Activated CD8-positive, alpha-beta memory T cell treated with anti-CD3 and anti-CD28 coated beads, Interleukin-2, amount 10 ng/mL, durations not matched to agents 7 days and 5 days (primary cell): ENCODE measurements around the gene TBC1D5. TPM values are rescaled to one million over a fixed set of nuclear protein-coding genes. Genes with fewer than 3 reads are reported as not detected.
"Not testable (repeated sequence)": the region's sequence is repeated elsewhere in the genome, so short reads cannot be mapped to it uniquely, and the experiment has no call there.

Experiments
- ATAC-seq: fragments of 150-1000 bp; cut with Tn5 transposase; one replicate; pipeline ENCODE4 v1.10.0; 2021; ENCODE audit warnings: moderate library complexity
- CTCF ChIA-PET: fragments of 350-600 bp; sonication (Branson Sonifier 250); formaldehyde crosslinking; loops from one replicate; lab custom pipeline; 2021; ENCODE audit warnings: antibody characterized with exemption; lab: Charles Lee
- DNase-seq: peaks from one replicate; pipeline ENCODE4 v3.0.0-alpha.2; 2020
- H3K27ac Mint-ChIP-seq: one replicate; pipeline ENCODE4 v1.8.0; 2021; ENCODE audit warnings: mild to moderate bottlenecking, mixed read lengths
- H3K27me3 Mint-ChIP-seq: one replicate; pipeline ENCODE4 v1.8.0; 2021; ENCODE audit warnings: mixed read lengths
- H3K36me3 Mint-ChIP-seq: one replicate; pipeline ENCODE4 v1.8.0; 2021; ENCODE audit warnings: mild to moderate bottlenecking, mixed read lengths
- H3K4me1 Mint-ChIP-seq: one replicate; pipeline ENCODE4 v1.8.0; 2021; ENCODE audit warnings: mixed read lengths
- H3K4me3 Mint-ChIP-seq: one replicate; pipeline ENCODE4 v1.8.0; 2021; ENCODE audit warnings: mild to moderate bottlenecking, moderate library complexity, mixed read lengths
- H3K9me3 Mint-ChIP-seq: one replicate; pipeline ENCODE4 v1.8.0; 2022; ENCODE audit warnings: low read depth, mixed read lengths
- total RNA-seq, 2 experiments: library from RNA; stranded (reverse); gene quantifications; one replicate each; pipeline ENCODE4 v1.2.3, GENCODE V29; 2021

TBC1D5 gene
- total RNA-seq, 2 experiments from 2014 or later, result 54.3 to 58.9 TPM

DNA sequence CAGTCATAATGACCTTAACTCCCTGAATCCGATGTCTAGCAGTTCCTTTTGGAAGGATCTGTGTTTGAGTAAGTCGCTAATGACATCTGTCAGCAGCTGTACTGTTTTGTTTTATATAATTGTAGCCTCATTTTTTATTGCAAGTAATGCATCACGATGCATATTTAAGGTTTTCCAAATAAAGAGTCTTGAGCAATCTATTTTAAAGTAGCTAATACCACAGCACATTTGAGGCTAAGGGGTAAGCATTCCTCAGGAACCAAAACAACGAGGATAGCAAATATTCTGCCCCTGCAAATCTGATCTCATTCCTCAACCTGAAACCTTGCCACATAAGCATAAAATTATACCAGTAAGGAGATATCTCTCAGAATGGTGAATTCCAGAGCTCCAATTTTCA, 98.7 kb downstream of the TBC1D5 start:
- CTCF ChIA-PET, result interaction anchor here (2.7 kb wide), 1 partner anchor 197 kb away, joined by 27 read pairs; no protein-coding TSS in a partner anchor
- no peak for ATAC-seq

DNA sequence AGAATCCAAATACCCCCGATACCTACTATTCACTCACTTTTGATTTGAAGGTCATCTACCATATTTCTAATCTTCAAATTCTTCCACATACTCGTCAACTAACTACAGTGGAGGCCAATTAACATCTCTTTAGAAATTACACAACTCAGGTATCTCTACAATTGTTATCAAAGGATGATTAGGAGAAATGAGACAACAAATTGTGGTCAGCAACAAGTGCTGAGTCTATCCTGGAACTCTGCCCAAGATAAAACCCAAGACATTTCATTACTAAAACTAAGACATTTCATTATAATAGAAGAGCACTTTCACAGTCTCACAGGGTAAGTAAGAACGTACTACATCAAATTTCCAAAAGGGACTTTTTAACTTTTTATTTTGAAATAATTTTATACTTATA, 100.0 kb downstream of the TBC1D5 start:
- no peak for DNase-seq
- Mint-ChIP-seq H3K36me3 (peaks cover 2% of the 10 kb centered on the region), H3K4me1 (peaks cover 6% of the 10 kb centered on the region), H3K27ac (no peak overlapping the region), H3K4me3 (no peak overlapping the region), H3K27me3 (no peaks in the 10 kb centered on the region), H3K9me3 (no peaks in the 10 kb centered on the region)
- ATAC-seq, result no peak
- CTCF ChIA-PET, result no interaction called here

More for the DNA sequence above, 98.7 kb downstream of the TBC1D5 start:
- H3K4me1 Mint-ChIP-seq, result peaks cover 6% of the 10 kb centered on the region
- H3K4me3 Mint-ChIP-seq, result no peak overlapping the region
- H3K36me3 Mint-ChIP-seq, result no peaks in the 10 kb centered on the region
- H3K9me3 Mint-ChIP-seq, result peaks cover under 1% of the 10 kb centered on the region
- H3K27ac Mint-ChIP-seq, result no peak overlapping the region
- DNase-seq, result no peak
- H3K27me3 Mint-ChIP-seq, result no peaks in the 10 kb centered on the region

DNA sequence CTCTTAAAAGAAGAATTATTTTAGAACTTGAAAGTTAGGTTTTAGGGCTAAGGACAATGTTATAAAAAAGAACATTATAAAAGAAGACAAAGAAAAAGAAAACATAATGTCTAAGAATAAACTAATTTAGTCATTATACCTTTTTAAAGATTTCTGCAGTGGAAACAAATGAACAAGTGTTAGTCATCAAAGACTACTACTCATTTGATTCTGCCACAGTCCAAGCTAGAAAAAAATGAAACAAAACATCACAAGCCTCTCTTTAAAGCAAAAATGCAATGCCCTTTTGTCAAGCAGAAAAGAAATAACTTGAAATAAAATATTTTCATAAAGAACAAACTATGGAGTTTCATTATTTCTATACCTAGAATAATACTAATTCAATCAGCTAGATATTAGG, 102.0 kb downstream of the TBC1D5 start:
- H3K27me3 Mint-ChIP-seq, result no peaks in the 10 kb centered on the region
- H3K9me3 Mint-ChIP-seq, result no peaks in the 10 kb centered on the region
- CTCF ChIA-PET, result interaction anchor here (1.3 kb wide), 1 partner anchor 201 kb away, joined by 3 read pairs; no protein-coding TSS in a partner anchor
- peaks cover 6% of the 10 kb centered on the region for H3K4me1 Mint-ChIP-seq
- no peak overlapping the region for H3K4me3 Mint-ChIP-seq
- H3K36me3 Mint-ChIP-seq, result peaks cover 2% of the 10 kb centered on the region
- ATAC-seq, result no peak
- H3K27ac Mint-ChIP-seq, result no peak overlapping the region
- DNase-seq, result no peak

DNA sequence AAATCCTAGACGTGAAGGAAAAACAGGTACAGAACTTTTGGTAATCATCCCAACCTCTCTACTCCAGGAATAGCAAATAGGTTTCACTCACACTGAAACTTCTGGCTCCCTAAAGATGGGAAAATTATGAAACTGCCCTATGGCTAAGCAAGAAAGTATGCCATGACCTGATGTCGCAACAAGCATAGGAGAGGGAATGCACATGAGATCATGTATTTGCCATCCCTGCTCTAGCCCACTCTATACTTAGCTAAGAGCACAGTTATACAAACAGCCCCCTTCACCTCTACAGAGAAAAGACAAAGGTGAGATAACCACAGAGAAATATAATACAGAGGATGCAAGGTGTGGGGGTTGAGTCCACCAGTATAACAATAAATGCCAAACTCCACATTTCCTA, 102.7 kb downstream of the TBC1D5 start:
- H3K4me3 Mint-ChIP-seq, result no peak overlapping the region
- no peak for DNase-seq
- no peaks in the 10 kb centered on the region for H3K27me3 Mint-ChIP-seq
- peaks cover 6% of the 10 kb centered on the region for H3K4me1 Mint-ChIP-seq
- peaks cover 2% of the 10 kb centered on the region for H3K36me3 Mint-ChIP-seq
- no peak for ATAC-seq
- H3K27ac Mint-ChIP-seq, result no peak overlapping the region
- CTCF ChIA-PET, result interaction anchor here (1.3 to 1.5 kb wide), 2 partner anchors 108 to 202 kb away, joined by 3 read pairs; no protein-coding TSS in a partner anchor
- no peaks in the 10 kb centered on the region for H3K9me3 Mint-ChIP-seq

DNA sequence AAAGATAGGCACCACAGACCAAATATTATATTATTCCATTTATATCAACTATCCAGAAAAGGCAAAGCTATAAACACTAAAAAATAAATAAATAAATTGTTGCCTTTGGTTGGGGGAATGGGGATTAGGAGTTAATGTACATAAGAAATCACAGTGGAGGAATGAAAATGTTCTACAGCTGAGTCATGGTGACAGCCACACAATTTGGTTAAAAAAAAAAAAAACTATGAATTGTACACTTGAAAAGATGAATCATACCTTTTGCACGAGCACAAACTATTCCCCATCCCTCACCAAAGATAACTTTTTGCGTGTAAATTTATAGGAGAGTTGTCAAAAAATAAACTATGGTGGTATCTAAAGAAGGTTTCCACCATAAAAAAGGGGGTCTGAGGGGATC, 103.2 kb downstream of the TBC1D5 start:
- H3K9me3 Mint-ChIP-seq, result no peaks in the 10 kb centered on the region
- peaks cover 3% of the 10 kb centered on the region for H3K36me3 Mint-ChIP-seq
- H3K27ac Mint-ChIP-seq, result no peak overlapping the region
- no peak overlapping the region for H3K4me3 Mint-ChIP-seq
- H3K4me1 Mint-ChIP-seq, result peaks cover 6% of the 10 kb centered on the region
- ATAC-seq, result no peak
- no peak for DNase-seq
- CTCF ChIA-PET, result interaction anchor here (1.5 kb wide), 1 partner anchor 108 kb away, joined by 3 read pairs; no protein-coding TSS in a partner anchor
- H3K27me3 Mint-ChIP-seq, result no peaks in the 10 kb centered on the region

DNA sequence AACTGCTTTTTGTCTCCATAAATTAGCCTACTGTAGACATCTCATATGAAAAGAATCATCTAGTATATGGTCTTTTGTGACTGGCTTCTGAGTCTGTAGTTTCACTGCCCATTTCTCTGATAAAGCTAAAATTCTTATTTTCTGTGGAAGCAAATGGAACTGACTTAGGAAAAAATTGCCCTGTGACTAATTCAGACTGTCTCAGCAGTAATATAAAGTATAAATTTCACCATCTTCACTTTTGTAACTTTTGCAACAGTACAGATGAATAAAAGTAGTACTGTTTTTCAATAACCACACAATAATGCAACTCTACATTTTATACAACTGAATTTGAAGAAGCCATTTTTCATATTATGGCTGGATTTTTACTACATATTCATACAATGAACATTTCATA, 104.1 kb downstream of the TBC1D5 start:
- H3K36me3 Mint-ChIP-seq, result peaks cover 3% of the 10 kb centered on the region
- peaks cover 6% of the 10 kb centered on the region for H3K4me1 Mint-ChIP-seq
- no peaks in the 10 kb centered on the region for H3K27me3 Mint-ChIP-seq
- H3K4me3 Mint-ChIP-seq, result no peak overlapping the region
- CTCF ChIA-PET, result interaction anchor here (1.5 kb wide), 1 partner anchor 109 kb away, joined by 3 read pairs; no protein-coding TSS in a partner anchor
- no peak for DNase-seq
- ATAC-seq, result no peak
- no peak overlapping the region for H3K27ac Mint-ChIP-seq
- no peaks in the 10 kb centered on the region for H3K9me3 Mint-ChIP-seq

DNA sequence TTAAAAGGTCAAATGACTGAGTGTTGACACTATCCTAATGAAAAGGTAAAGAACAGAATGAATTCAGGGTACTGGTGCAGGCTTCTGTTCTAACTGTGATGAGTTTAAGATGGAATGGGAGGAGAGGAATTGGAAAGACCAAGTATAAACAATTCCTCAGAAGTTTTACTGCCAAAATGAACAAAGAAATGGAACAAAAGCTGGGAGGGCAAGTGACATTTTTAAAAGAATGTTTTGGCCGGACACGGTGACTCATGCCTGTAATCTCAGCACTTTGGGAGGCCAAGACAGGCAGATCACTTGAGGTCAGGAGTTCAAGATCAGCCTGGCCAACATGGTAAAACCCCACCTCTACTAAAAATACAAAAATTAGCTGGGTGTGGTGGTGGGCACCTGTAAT, 106.8 kb downstream of the TBC1D5 start:
- H3K9me3 Mint-ChIP-seq, H3K4me3 Mint-ChIP-seq, ATAC-seq, CTCF ChIA-PET, DNase-seq, H3K27ac Mint-ChIP-seq, H3K27me3 Mint-ChIP-seq, H3K36me3 Mint-ChIP-seq: not testable (repeated sequence)
- H3K4me1 Mint-ChIP-seq, result peaks cover 16% of the 10 kb centered on the region

DNA sequence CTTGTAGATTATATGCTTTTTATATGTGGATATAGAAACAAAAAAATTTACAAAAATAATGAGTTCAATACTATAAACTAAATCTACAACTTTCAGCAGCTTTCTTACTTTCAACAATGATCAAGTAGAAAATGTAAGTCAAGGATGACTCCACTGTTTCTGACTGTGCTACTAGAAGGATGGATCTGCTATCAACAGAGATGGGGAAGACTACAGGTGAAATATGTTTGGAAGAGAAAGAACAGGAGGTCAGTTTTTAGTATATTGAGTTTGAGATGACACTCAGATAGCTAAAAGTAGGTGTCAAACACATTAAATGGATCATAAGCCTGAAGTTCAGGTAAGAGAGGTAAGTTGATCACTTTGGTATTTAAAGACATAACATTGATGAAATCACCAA, 107.5 kb downstream of the TBC1D5 start:
- CTCF ChIA-PET, result no interaction called here

DNA sequence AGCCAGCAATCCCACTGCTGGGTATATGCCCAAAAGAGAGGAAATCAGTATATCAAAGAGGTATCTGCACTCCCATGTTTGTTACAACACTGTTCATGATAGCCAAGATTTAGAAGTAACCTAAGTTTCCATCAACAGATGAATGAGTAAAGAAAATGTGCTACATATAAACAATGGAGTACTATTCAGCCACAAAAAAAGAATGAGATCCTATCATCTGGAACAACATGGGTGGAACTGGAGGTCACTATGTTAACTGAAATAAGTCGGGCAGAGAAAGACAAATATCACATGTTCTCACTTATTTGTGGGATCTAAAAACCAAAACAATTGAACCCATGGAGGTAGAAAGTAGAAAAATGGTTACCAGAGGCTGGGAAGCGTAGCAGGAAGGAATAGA, 108.2 kb downstream of the TBC1D5 start:
- Mint-ChIP-seq H3K27me3 (no peaks in the 10 kb centered on the region), H3K36me3 (peaks cover 3% of the 10 kb centered on the region), H3K9me3 (no peaks in the 10 kb centered on the region), H3K4me1 (peaks cover 11% of the 10 kb centered on the region), H3K27ac (no peak overlapping the region), H3K4me3 (no peak overlapping the region)
- CTCF ChIA-PET, result no interaction called here
- DNase-seq (no peak), ATAC-seq (no peak)

More for the DNA sequence above, 107.5 kb downstream of the TBC1D5 start:
- Mint-ChIP-seq H3K4me3 (no peak overlapping the region), H3K36me3 (peaks cover 3% of the 10 kb centered on the region), H3K27me3 (no peaks in the 10 kb centered on the region), H3K9me3 (no peaks in the 10 kb centered on the region), H3K4me1 (peaks cover 16% of the 10 kb centered on the region), H3K27ac (no peak overlapping the region)
- no peak for DNase-seq
- ATAC-seq, result no peak

DNA sequence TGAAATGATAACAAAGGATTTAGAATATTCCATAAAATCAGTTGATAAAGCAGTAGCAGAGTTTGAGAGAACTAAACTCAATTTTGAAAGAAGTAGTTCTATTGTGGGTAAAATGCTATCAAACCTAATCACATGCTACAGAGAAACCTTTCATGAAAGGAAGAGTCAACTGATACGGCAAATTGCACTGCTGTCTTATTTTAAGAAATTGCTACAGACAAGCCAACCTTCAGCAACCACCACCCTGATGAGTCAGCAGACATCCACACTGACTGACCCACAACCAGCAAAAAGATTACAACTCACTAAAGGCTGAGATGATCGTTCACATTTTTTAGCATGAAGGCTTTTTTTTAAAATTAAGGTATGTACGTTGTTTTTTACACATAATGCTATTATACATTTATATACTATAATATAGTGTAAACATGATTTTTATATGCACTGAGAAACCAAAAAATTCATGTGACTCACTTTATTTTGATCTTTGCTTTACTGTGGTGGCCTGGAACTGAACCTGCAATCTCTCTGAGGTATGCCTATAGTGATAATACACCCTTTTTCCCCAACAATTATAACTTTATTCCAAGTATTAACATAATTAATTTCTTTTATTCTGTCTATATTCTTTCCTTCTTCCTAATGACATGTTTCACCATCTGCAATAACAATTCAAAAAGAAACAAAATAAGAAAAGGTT, 109.9 kb downstream of the TBC1D5 start:
- H3K9me3 Mint-ChIP-seq, result no peaks in the 10 kb centered on the region
- H3K27me3 Mint-ChIP-seq, result no peaks in the 10 kb centered on the region
- ATAC-seq (no peak), DNase-seq (peak; percentile 61)
- H3K27ac Mint-ChIP-seq, result no peak overlapping the region
- no peak overlapping the region for H3K4me3 Mint-ChIP-seq
- peaks cover 1% of the 10 kb centered on the region for H3K36me3 Mint-ChIP-seq
- CTCF ChIA-PET, result no interaction called here
- H3K4me1 Mint-ChIP-seq, result peaks cover 13% of the 10 kb centered on the region

DNA sequence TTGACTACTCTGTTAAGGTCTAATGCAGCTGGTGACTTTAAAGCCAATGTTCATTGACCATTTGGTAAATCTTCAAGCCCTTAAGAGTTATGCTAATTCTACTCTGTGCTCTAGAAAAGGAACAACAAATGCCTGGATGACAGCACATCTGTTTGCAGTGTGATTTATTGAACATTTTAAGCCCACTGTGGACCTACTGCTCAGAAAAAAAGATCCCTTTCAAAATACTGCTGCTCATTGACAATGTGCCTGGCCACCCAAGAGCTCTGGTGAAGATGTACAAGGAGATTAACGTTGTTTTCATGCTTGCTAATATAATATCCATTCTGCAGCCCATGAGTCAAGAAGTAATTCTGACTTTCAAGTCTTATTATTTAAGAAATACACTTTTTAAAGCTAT, 110.8 kb downstream of the TBC1D5 start:
- Mint-ChIP-seq H3K27me3 (no peaks in the 10 kb centered on the region), H3K27ac (no peak overlapping the region), H3K4me3 (no peak overlapping the region), H3K4me1 (peaks cover 19% of the 10 kb centered on the region), H3K9me3 (no peaks in the 10 kb centered on the region), H3K36me3 (peaks cover 1% of the 10 kb centered on the region)
- CTCF ChIA-PET, result no interaction called here
- DNase-seq (no peak), ATAC-seq (no peak)

DNA sequence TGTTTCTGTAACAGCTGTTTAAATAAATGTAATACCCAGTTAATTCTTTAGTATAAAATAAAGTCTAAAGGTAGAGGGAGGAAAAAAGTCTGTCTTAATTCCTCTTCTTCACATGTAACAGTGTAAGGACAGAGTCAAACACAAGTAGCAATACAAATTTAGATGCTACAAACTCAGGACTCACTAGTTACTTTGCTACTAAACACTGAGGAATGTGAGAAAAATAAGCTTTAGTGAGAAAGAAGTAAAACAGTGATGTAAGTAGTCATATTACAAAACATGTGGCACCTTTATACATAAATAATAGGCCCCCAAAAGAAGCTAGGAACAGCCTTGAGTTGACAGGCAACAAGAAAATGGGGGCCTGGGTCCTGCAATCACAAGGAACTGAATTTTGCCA, 113.0 kb downstream of the TBC1D5 start:
- Mint-ChIP-seq H3K9me3 (no peaks in the 10 kb centered on the region), H3K27me3 (no peaks in the 10 kb centered on the region), H3K4me1 (peaks cover 23% of the 10 kb centered on the region), H3K36me3 (peaks cover 1% of the 10 kb centered on the region), H3K27ac (no peak overlapping the region), H3K4me3 (no peak overlapping the region)
- no peak for ATAC-seq
- DNase-seq, result no peak
- CTCF ChIA-PET, result no interaction called here

DNA sequence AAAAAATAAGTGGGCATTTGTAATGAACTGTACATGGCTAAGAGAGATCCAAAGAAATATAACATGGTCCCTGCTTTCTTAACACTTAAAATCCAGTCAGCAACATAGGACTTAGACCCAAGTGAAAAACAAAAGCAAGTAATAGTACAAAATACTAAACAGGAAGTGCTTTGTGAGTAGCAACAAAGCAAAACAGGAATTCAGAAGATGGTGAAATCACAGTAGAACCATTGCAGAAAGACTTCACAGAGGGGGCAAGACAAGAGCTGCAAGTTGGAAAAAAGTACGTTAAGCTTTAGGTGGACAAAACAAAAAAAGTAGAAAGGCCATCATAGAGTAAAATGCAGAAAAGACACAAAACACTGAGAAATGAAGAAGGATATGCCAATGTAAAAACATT, 116.0 kb downstream of the TBC1D5 start:
- no peak for ATAC-seq
- CTCF ChIA-PET, result no interaction called here
- no peak overlapping the region for H3K4me3 Mint-ChIP-seq

DNA sequence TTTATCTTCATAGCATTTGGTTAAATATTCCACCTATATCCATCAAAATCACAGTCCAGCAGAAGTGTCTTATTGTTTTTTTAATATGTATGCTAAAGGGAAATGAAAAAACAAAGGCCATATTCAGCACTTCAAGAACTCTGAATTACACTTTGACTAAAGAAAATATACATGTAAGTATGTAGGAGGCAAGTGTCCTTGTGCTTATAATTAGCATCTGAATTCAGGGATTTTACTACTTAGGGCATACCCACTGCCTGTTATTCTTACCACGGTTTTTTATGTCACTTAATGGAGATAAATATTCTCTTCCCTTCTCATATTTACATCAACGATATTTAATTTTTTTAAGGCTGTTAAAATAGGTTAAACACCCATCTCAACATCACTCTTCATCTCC, 117.3 kb downstream of the TBC1D5 start:
- Mint-ChIP-seq H3K27me3 (no peaks in the 10 kb centered on the region), H3K9me3 (no peaks in the 10 kb centered on the region), H3K36me3 (peaks cover 11% of the 10 kb centered on the region), H3K4me3 (no peak overlapping the region), H3K4me1 (peaks cover 12% of the 10 kb centered on the region), H3K27ac (no peak overlapping the region)
- CTCF ChIA-PET, result no interaction called here
- DNase-seq (no peak), ATAC-seq (no peak)

More for the DNA sequence above, 116.0 kb downstream of the TBC1D5 start:
- no peak overlapping the region for H3K27ac Mint-ChIP-seq
- peaks cover 6% of the 10 kb centered on the region for H3K36me3 Mint-ChIP-seq
- DNase-seq, result no peak
- peaks cover 12% of the 10 kb centered on the region for H3K4me1 Mint-ChIP-seq
- H3K27me3 Mint-ChIP-seq, result no peaks in the 10 kb centered on the region
- no peaks in the 10 kb centered on the region for H3K9me3 Mint-ChIP-seq
